Measurements from ENCODE around the gene ADCY7.

Gene ADCY7

DNA sequence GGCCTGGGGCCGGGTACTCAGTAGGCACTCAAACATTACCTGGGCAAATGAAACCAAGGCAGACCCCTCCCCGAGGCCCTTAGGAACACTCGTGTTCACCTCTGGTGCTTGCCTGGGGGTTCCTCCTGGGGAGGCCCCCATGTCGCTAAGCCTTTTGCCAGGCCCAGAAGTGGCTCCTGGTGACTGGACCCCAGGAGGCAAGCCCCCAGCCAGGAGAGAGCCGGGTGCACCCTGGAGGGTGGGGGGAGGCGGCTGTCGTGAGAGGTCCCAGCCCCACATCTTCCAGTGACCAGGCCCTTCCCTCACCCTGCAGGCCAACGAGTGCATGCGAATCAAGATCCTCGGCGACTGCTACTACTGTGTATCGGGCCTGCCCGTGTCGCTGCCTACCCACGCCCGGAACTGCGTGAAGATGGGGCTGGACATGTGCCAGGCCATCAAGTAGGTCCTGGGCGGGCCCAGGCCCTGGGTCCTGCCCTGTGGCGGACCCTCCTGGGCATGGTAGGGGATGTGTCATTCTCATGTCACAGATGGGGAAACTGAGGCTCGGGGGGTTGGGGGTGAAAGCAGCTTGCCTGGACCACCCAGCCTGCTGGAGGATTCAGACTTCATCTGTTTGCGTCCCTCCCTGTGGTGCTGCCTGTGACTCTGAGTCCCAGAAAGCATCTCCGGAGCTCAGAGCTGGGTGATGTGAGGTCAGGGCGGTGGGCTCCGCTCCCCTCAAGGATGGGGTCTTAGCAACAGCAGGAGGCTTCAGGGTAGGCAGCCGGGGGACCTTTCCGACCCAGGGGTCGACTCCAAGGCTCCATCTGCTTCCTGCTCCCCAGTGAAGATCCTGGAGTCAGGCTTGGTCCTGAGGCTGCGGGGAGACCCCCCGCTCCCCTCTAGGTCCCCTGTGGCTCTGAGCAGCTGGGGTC is 32.5 kb downstream of the ADCY7 start:
- DNase-seq (ENCODE audit: low spot score): no peak

GRCh38 chr16:50299508-50300105 is 33.3 kb downstream of the ADCY7 start:
- no peak for DNase-seq (ENCODE audit: low spot score)

- DNase-seq (ENCODE audit: low spot score): no peak
Measured at GRCh38 chr16:50300942-50301625, 34.7 kb downstream of the ADCY7 start.

DNA sequence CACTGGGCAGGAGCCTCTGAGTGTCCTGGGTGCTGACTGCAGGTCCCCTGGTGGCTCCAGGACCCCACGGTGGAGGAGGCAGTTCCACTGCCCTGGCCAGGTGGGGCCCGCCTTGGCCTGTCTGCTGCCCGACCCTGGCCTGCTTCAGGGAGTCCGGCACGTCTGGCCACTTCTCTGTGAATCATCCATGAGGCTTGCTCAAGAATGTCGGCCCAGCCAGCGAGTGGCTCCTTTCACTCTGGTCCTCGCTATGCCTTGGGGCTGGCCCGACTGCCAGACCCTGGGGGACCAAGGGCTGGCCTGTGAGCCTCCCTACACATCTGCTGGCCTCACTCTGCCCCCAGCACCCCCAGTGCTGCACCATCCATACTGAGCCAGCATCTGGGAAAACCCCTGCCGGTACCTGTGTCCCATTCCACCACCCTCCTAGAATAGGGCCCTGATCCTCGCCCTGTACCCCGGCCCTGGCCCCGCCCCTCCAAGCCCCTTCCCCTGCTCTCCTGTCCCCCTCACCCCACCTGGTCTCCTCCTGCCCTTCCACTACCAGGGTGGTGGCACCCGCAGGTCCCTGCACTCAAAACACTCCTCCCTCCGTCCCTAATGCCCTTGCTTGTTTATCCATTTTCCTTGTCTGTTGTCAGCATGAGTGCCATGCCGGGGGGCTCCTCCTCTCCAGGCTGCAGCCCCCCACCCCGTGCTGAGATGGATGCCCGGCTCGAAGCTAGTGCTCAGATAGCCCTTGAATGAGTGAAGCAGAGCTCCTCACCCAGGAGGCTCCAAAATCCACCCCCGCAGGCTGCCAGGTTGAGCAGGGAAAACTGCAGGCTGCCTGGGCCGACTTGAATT is 35.5 kb downstream of the ADCY7 start:
- DNase-seq (ENCODE audit: low spot score): no peak

DNA sequence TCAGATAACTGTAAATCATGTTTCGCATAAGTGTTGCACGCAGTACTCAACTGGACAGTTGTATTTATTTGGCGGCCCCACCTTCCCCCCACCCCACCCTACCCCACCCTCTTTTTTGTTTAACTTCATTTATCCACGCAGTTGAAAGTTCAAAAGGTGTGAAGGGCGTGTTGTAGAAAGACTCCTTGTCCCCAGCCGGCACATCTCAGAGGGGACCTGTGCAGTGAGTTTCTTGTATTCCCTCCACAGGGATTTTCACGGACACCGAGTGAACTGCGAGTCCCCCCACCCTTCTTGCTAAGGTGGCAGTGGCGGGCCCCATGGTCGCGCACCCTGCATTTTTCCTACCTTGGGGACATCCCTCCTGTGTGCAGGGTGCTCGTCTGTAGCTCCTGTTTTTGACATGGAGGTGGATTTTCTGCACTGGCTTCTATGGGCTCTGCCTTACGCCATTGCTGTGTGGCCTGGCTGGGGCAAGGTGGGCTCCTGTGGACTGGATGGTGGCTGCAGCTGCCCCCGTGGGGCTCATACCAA is 36.2 kb downstream of the ADCY7 start:
- DNase-seq (ENCODE audit: low spot score): no peak

DNA sequence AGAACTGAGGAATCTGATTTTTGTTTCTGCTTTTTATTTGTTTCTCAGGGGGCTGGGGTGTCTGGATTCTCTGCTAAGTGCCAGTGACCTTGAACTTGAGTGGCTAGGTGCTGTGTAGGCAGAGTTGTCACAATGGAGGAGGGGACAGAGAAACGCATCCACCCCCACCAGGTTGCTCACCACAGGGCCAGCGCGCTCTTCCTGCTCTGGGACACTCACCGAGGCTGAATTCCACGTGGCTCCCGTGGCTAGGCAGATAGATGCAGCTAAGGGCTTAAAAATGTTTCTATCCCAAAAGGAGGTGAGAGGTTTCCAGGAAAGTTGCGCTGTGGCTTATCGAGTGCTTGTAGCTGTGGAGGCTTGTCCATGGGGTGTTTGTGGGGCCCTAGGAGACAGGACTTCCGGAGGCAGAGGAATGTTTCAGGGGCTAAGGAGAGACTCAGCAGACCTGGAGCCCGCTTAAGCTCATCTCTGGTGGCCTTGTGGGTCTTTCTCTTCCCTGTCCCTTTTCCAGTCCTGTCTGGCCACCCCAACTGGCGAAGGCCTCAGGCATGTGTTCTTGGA is 36.8 kb downstream of the ADCY7 start:
- no peak for DNase-seq (ENCODE audit: low spot score)

DNA sequence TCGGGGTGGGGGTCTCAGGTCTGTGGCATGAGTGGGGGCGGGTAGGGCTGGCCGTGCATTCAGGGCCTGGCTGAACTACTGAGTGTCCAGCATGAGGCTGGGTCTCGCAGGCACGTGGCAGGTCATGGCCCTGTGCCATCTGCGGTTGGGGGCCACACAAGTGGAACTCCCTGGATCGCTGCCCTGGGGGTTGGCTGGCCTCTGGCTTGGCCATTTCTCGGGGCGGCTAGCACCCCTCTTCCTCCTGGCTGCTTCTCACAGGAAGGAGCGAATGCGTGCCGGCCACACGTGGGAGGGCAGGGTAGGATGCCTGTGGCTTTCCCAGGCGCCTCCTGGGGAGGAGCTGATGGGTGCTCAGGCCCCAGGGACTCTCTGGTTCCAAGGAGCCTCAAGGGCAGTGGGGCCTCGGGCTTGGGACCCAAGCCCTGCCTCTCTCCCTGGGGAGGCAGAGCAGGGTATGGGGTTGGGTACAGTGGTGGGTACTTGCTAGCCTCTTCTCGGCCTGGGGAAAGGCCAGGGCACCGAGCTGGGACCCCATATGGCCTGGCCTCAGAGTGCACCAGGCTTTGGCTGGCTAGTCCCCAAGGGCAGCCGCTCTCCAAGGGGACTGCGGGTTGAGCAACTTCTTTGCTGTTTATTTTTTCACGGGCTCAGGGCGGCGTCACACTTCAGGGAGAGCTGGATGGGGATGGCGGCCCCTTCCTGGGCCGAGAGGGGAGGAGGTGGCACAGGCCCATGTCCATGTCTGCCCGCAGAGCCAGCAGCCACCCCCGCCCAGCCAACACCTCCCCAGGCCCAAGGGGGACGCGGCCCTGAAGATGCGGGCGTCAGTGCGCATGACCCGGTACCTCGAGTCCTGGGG is 37.5 kb downstream of the ADCY7 start:
- no peak for DNase-seq (ENCODE audit: low spot score)

DNA sequence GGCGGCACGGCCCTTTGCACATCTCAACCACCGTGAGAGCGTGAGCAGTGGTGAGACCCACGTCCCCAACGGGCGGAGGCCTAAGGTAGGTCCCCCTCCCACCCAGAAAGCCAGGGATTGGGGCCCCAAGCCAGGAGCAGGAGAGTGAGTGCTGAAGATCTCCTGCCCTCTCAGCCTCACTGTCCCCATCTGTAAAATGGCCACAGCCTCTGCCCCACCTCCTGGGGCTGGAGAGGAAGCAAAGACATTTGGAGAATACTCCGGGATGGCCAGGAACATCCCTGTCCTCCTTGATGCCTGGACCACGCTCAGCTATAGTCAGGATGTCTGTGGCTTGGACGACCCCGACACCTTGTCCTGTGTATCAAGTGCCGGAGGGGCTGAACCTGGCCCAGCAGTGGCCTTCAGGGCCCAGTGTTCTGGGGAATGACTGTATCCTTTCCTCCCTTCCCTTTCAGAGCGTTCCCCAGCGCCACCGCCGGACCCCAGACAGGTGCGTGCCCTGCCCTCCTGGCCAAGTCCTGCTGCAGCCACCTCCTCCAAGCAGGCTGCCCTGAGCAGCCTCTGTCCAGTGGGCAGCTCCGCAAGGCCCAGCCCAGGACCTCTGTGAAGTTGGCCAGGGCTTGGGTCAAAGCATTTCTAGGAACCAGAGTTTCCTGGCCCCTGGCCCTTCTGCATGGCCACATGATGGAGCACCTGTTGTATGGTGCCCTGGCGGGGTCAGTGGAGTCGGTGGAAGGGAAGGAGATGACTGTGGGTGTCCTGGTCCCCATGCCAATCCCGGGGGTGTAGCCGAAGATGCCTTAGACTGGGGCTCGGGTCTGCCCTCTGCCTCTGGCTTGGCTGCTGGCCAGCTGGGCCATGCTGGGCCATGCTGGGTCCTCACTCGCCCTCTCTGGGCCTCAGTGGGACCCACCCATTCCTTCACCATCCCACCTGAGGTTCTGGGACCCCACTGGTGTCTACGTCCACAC is 38.4 kb downstream of the ADCY7 start:
- no peak for DNase-seq (ENCODE audit: low spot score)

DNA sequence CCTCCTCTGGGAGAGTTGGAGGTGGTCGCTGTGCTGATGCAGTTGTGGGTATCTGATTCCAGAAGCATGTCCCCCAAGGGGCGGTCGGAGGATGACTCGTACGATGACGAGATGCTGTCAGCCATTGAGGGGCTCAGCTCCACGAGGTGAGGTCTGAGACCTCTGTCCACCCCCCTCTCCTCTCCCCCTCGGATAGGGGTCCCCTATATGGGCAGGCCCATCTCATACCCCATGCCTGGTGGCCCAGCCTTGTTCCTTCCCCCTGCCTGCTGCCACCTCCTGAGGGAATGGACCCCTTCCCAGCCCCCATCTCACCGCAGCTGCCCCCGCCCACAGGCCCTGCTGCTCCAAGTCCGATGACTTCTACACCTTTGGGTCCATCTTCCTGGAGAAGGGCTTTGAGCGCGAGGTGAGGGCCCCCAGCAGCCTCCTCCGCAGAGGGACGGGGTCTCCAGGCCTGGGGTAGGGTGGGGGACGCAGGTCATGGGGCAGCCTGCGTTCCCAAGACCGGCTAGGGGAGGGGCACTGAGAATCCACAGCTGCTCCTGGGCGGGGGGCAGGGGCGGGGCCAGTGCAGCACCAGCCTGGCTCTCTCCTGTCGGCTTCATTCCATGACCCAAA is 39.2 kb downstream of the ADCY7 start:
- DNase-seq (ENCODE audit: low spot score): no peak

GRCh38 chr16:50306287-50306686 is 39.9 kb downstream of the ADCY7 start:
- DNase-seq (ENCODE audit: low spot score): no peak

DNA sequence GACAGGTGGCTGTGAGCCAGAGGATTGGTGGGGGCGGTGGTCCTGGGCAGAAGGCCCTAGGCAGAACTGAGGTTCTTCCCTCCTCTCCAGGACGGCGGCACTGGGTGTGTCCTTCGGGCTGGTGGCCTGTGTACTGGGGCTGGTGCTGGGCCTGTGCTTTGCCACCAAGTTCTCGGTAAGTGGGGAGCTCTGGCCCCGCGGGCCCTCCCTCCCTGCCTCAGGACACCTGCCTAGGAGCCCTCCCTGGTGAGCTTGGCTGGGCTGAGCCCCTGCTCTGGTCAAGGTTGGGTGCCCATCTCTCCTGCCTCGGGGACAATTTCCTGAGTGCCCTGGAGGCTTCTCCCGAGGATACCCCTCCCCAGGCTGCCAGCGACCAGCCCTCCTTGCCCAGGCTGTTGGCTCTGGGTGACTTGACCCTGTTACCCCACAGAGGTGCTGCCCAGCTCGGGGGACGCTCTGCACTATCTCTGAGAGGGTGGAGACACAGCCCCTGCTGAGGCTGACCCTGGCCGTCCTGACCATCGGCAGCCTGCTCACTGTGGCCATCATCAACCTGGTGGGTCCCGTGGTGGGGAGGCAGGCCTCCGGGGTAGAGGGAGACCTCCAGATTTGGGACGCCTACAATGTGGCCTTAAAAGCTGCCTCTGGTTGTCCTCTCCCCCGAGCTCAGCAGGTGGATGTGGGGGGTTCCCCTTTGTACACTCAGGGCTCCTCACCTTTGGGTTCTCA is 42.0 kb downstream of the ADCY7 start:
- DNase-seq (ENCODE audit: low spot score): no peak

DNA sequence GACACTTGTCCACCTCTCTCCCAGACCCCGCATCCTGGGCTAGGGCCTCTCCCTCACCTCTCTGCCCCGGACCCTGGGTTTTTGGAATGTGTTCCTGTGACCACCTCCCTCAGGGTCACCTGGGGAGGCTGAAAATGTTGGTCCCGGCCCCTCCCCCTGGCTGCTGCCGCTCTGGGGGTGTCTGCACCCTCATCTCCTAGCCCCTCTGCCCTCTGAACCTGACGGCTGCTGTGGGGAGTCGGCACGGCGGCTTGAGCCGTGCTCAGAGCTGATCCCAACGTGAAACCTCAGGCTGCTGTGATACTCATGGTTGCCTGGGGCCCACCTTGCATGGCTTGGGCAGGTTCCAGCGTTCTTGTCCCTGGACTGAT is 42.8 kb downstream of the ADCY7 start:
- no peak for DNase-seq (ENCODE audit: low spot score)

DNA sequence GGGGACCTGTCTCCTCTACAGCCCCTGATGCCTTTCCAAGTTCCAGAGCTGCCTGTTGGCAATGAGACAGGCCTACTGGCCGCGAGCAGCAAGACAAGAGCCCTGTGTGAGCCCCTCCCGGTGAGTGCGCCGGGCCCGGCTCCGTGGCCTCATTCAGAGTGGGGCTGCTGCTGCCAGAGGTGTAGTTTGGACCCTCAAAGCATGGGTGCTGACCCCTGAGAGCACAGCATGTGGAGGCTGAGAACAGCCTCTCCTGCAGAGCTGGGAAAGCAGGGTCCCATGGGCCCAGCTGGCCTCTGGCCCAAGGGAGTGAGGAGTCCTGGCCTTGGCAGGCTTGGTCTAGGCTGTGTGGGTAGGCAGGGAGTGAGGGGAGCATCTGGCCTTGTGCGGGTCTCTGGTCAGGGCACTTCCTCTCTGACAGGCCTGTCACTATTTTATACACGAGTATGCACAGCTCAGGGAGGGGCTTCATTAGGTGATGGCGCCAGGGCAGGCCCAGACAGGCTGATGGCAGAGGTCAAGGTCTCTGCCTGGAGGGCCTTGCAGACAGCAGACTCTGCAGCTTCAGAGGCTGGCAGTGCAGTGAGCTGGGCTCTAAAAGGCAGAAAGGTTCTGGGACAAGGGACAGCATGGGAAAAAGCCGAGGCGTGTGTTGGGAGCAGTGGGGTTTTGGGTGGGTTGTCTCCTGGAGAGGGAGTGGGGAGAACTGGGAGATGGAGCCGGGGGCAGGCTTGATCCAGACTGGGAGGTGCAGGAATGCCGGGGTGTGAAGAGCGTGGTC is 43.4 kb downstream of the ADCY7 start:
- no peak for DNase-seq (ENCODE audit: low spot score)

DNA sequence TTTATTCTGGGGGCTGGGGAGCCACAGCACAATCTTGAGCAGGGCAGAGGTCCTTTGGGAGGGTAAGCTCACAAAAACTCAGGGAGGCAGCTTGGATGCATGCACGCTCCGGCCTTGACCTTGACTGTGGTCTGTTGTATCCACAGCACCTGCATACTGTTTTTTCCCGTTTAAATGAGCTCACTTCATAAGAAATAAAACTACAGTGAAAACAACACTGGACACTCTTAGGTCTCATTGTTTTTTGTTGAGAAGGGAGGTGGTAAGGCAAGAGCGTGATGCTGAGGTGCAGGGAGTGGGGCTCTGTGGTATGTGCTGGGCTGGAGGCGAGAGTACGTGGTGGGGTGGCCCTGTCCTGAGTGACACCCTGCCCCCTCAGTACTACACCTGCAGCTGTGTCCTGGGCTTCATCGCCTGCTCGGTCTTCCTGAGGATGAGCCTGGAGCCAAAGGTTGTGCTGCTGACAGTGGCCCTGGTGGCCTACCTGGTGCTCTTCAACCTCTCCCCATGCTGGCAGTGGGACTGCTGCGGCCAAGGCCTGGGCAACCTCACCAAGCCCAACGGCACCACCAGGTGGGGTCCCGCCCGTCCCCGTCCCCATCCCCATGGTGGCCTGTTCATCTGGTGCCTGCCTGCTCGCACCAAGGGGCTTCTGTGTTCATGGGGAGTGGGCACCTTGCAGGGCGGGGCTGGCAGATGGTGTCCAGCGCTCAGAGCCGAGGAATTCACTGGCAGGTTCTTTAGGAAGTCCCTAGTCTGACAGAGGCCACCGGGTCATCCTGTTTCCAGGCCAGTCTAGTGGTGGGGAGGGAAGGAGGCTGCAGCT is 44.2 kb downstream of the ADCY7 start:
- DNase-seq (ENCODE audit: low spot score): no peak

DNA sequence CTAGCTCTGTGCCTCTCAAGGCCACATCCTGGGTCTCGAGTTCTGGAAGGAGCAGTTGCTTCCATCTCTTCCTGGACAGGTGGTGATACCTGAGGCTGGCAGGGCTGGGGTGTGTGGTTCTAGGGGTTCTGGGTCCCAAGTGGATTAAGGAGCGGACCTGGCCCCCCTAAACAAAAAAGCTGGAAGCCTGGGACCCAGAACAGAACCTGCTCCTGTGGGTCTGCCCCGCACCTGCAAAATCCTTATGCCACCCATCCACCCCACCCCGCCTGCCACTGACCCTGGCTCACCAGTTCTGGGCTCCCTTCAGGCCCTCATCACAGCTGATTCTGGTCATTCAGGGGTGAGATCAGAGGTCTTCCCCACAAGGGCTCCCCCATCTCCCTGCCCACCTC is 44.8 kb downstream of the ADCY7 start:
- no peak for DNase-seq (ENCODE audit: low spot score)

DNA sequence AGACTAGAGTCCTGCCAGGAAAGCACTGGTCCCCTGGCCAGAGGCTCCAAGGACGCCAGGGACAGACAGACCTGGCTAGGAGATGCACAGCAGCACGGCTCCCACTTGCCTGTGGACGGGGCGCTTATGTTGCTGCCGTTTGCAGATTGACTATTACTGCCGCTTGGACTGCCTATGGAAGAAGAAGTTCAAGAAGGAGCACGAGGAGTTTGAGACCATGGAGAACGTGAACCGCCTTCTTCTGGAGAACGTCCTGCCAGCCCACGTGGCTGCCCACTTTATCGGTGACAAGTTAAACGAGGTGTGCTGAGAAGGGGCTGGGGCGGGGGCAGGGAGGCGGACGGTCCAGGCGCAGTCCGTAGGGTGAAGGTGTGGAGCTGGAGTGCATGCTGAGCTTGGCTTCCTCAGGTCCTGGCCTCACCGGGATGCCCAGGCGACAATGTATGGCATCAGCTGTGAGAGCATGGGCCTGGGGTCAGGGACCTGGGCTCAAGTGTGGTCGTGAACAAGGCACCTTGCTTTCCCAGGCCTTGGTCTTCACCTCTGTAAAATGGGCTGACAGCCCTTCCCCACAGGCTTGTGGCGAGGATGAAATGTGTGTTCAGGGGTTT is 45.6 kb downstream of the ADCY7 start:
- DNase-seq (ENCODE audit: low spot score): no peak

Data from hematopoietic multipotent progenitor cell treated with erythropoietin and hydrocortisone succinate and interleukin-3 and kit ligand, for 15 days (in vitro differentiated cells).